HepG2 (cell line): ENCODE results near the gene CIAO3. TPM values are rescaled to one million over a fixed set of nuclear protein-coding genes. Genes with fewer than 3 reads are reported as not detected.
A peak's percentile ranks its signal among the peaks of the same experiment; 100 is the strongest.

ENCODE experiments used
- ATAC-seq: fragments of 200-7000 bp; cut with Tn5 transposase; 3 replicates; pipeline ENCODE4 v1.9.1; 2020; ENCODE audit warnings: mild to moderate bottlenecking, moderate library complexity
- BruUV-seq: library from RNA; stranded (reverse); fragments of 400-500 nt; replicated peaks from 2 replicates; lab custom pipeline; 2021; lab: Mats Ljungman, UMichigan
- CTCF ChIA-PET: fragments of 300-600 bp; formaldehyde crosslinking; extraction: SDS; loops from one replicate; lab custom pipeline; 2021; ENCODE audit warnings: low total read pairs, inconsistent platforms, low intra/inter-chr PET ratio; lab: Yijun Ruan, JAX
- POLR2A ChIA-PET: fragments of 350-600 bp; sonication (Branson Sonifier 250); formaldehyde crosslinking; loops from one replicate; lab custom pipeline; 2020; ENCODE audit warnings: antibody characterized with exemption, inconsistent platforms; lab: Yijun Ruan, JAX
- DNase-seq: peaks from one replicate; pipeline ENCODE4 v3.0.0-alpha.2; 2015; ENCODE audit warnings: low spot score
- FAIRE-seq: peaks from 3 replicates; lab custom pipeline; 2011; peaks lifted over from hg19 to GRCh38; lab: Jason Lieb, UNC
- H2AFZ ChIP-seq: one replicate; pipeline ENCODE4 v1.6.1; 2011; ENCODE audit warnings: low read length, inconsistent platforms
- H3K27ac ChIP-seq: fragments of 300-600 bp; 3 replicates; pipeline ENCODE4 v1.8.0; 2011; ENCODE audit warnings: mixed run types, mild to moderate bottlenecking, mixed read lengths, low read length, inconsistent platforms; ENCODE audit not compliant: insufficient read depth; ENCODE audit errors: extremely low read length
- H3K27me3 ChIP-seq, 2 experiments: fragments of 200-600 bp in 1 of 2; 2 replicates in 1 of 2; 3 replicates in 1 of 2; pipeline versions ENCODE4 v1.6.0 to v1.8.0; 2011; ENCODE audit warnings: low read length in 2 of 2, mild to moderate bottlenecking in 2 of 2, moderate library complexity in 2 of 2, inconsistent platforms in 1 of 2; ENCODE audit not compliant: insufficient read depth in 2 of 2, control insufficient read depth in 1 of 2
- H3K36me3 ChIP-seq, 2 experiments: fragments of 200-600 bp in 1 of 2; replicated peaks in 1 of 2; 2 replicates in 1 of 2; 3 replicates in 1 of 2; pipeline versions ENCODE4 v1.5.1 to v1.8.0; 2011; ENCODE audit warnings: low read length in 2 of 2, inconsistent platforms in 1 of 2; ENCODE audit not compliant: insufficient read depth in 2 of 2, control insufficient read depth in 1 of 2
- H3K4me1 ChIP-seq: 2 replicates; pipeline ENCODE4 v1.5.1; 2012; ENCODE audit warnings: low read length, inconsistent platforms; ENCODE audit not compliant: insufficient read depth
- H3K4me2 ChIP-seq: 2 replicates; pipeline ENCODE4 v1.6.0; 2011; ENCODE audit warnings: low read depth, low read length, inconsistent platforms
- H3K4me3 ChIP-seq, 3 experiments: fragments of 200-600 bp in 1 of 3; sonication (generic), shearing (Covaris generic) in 1 of 3; replicated peaks in 1 of 3; 2 replicates each; pipeline ENCODE4 v1.5.1; 2011 to 2016; ENCODE audit warnings: low read length in 3 of 3, inconsistent platforms in 2 of 3, low read depth in 2 of 3, mild to moderate bottlenecking in 2 of 3, control low read depth in 1 of 3, mixed read lengths in 1 of 3; ENCODE audit not compliant: insufficient read depth in 1 of 3
- H3K79me2 ChIP-seq: one replicate; pipeline ENCODE4 v1.6.1; 2011; ENCODE audit warnings: low read length, inconsistent platforms; ENCODE audit not compliant: insufficient read depth
- H3K9ac ChIP-seq: 2 replicates; pipeline ENCODE4 v1.6.0; 2011; ENCODE audit warnings: mild to moderate bottlenecking, low read depth, low read length, inconsistent platforms; ENCODE audit not compliant: insufficient read depth
- H3K9me3 ChIP-seq: 2 replicates; pipeline ENCODE4 v1.5.1; 2012; ENCODE audit warnings: mild to moderate bottlenecking, low read length
- H4K20me1 ChIP-seq: 2 replicates; pipeline ENCODE4 v1.6.0; 2011; ENCODE audit warnings: inconsistent platforms, mild to moderate bottlenecking, low read length, moderate library complexity; ENCODE audit not compliant: insufficient read depth
- AGO1 ChIP-seq: fragments of 200-400 bp; formaldehyde crosslinking; IDR thresholded peaks from 2 replicates; pipeline ENCODE4 v1.6.1; 2017; ENCODE audit warnings: mild to moderate bottlenecking, low read depth, low read length, moderate library complexity; ENCODE audit not compliant: poor library complexity, severe bottlenecking
- AGO2 ChIP-seq: fragments of 200-400 bp; formaldehyde crosslinking; optimal IDR thresholded peaks from 2 replicates; pipeline ENCODE3; 2017; ENCODE audit warnings: mild to moderate bottlenecking, low read depth, low read length, moderate library complexity
- FOSL1 ChIP-seq: sonication (generic); formaldehyde crosslinking; IDR thresholded peaks from 2 replicates; pipeline ENCODE4 v1.9.0; 2021; ENCODE audit warnings: missing genetic modification reagents, borderline replicate concordance
- GPN1 ChIP-seq: sonication (generic); formaldehyde crosslinking; IDR thresholded peaks from 2 replicates; pipeline ENCODE4 v1.5.1; 2020; ENCODE audit warnings: missing genetic modification reagents, borderline replicate concordance
- HNRNPLL ChIP-seq: fragments of 200-400 bp; formaldehyde crosslinking; IDR thresholded peaks from 2 replicates; pipeline ENCODE4 v1.6.1; 2017; ENCODE audit warnings: mild to moderate bottlenecking, low read depth, low read length; ENCODE audit not compliant: poor library complexity, severe bottlenecking
- SIN3B ChIP-seq: fragments of 150-350 bp; IDR thresholded peaks from 2 replicates; pipeline ENCODE4 v1.6.1; 2014; ENCODE audit warnings: low read length
- SNAPC2 ChIP-seq: sonication (generic); formaldehyde crosslinking; IDR thresholded peaks from 2 replicates; pipeline ENCODE4 v1.8.1; 2022; ENCODE audit warnings: mild to moderate bottlenecking, missing genetic modification reagents
- SRSF1 ChIP-seq: fragments of 200-400 bp; formaldehyde crosslinking; optimal IDR thresholded peaks from 2 replicates; pipeline ENCODE3; 2017; ENCODE audit warnings: mild to moderate bottlenecking, low read depth, low read length, moderate library complexity
- TBX2 ChIP-seq: sonication (generic); formaldehyde crosslinking; IDR thresholded peaks from 2 replicates; pipeline ENCODE4 v1.5.0; 2020; ENCODE audit warnings: missing genetic modification reagents, mild to moderate bottlenecking, borderline replicate concordance
- THAP8 ChIP-seq: sonication (generic); formaldehyde crosslinking; IDR thresholded peaks from 2 replicates; pipeline ENCODE4 v1.5.1; 2020; ENCODE audit warnings: missing genetic modification reagents, mild to moderate bottlenecking, borderline replicate concordance
- WGBS: methylation state at CpG from one replicate; pipeline ENCODE4 v1.1.6; 2017; ENCODE audit warnings: low lambda C conversion rate; 5-methylcytosine and 5-hydroxymethylcytosine counted together
- in situ Hi-C: cut with HindIII; loops from 2 replicates; pipeline ENCODE4 v1.10.0; 2017; ENCODE audit warnings: low pct_unique_long_range_greater_than_20kb; ENCODE audit not compliant: extremely low pct_ligation_motif_present
- intact Hi-C: fragments of 100-400 bp; cut with micrococcal nuclease; formaldehyde crosslinking; loops from one replicate; pipeline ENCODE4 v1.10.0; 2022; ENCODE audit not compliant: unreplicated experiment
- polyA plus RNA-seq, 8 experiments: library from polyadenylated mRNA; depleted of rRNA in 3 of 8; stranded (reverse) in 7 of 8; unstranded in 1 of 8; fragments of >200 nt; fragmentation: Illumina TruSeq in 4 of 8; extraction: Trizol in 4 of 8; gene quantifications; 2 replicates each; pipeline versions ENCODE4 v1.2.1 to v1.2.3, GENCODE V29; 2011 to 2016; ENCODE audit warnings: low read depth in 4 of 8, missing spikeins in 1 of 8, mixed read lengths in 1 of 8; ENCODE audit not compliant: insufficient read depth in 1 of 8
- total RNA-seq, 5 experiments: library from RNA; depleted of rRNA; stranded (reverse); fragments of >200 nt; fragmentation: Illumina TruSeq; extraction: Trizol; gene quantifications; 2 replicates each; pipeline ENCODE4 v1.2.3, GENCODE V29; 2016; ENCODE audit warnings: low read depth in 1 of 5
- TF ChIP-seq, protein P1 (sequence below): fragments of 450-650 bp; IDR thresholded peaks from 2 replicates; pipeline ENCODE4 v1.6.1; 2017; ENCODE audit warnings: mild to moderate bottlenecking

Gene CIAO3
- total and polyA plus RNA-seq, 2 of the 13 experiments (the other 11 are each of a cell fraction or from before 2014, with no cell fraction given): 21.7 to 25.0 TPM

GRCh38 chr16:716768-717325 is 23.9 kb downstream of the CIAO3 start:
- no peaks in the 10 kb centered on the region for H3K9me3 ChIP-seq
- no peak for FAIRE-seq
- no peak for ATAC-seq
- intact Hi-C loops (no loop called here), in situ Hi-C loops (no loop called here)
- H3K4me3 ChIP-seq: 0 out of 6 replicates have a peak overlapping the region, but pooled peaks of 1 of the 3 experiments have one; percentile 77
- TF ChIP-seq SIN3B: no peak
- TF ChIP-seq AGO1: peak; percentile 23
- TF ChIP-seq, protein P1, sequence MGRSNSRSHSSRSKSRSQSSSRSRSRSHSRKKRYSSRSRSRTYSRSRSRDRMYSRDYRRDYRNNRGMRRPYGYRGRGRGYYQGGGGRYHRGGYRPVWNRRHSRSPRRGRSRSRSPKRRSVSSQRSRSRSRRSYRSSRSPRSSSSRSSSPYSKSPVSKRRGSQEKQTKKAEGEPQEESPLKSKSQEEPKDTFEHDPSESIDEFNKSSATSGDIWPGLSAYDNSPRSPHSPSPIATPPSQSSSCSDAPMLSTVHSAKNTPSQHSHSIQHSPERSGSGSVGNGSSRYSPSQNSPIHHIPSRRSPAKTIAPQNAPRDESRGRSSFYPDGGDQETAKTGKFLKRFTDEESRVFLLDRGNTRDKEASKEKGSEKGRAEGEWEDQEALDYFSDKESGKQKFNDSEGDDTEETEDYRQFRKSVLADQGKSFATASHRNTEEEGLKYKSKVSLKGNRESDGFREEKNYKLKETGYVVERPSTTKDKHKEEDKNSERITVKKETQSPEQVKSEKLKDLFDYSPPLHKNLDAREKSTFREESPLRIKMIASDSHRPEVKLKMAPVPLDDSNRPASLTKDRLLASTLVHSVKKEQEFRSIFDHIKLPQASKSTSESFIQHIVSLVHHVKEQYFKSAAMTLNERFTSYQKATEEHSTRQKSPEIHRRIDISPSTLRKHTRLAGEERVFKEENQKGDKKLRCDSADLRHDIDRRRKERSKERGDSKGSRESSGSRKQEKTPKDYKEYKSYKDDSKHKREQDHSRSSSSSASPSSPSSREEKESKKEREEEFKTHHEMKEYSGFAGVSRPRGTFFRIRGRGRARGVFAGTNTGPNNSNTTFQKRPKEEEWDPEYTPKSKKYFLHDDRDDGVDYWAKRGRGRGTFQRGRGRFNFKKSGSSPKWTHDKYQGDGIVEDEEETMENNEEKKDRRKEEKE: no peak
- TF ChIP-seq HNRNPLL: peak; percentile 7
- no peak for TF ChIP-seq SRSF1
- TF ChIP-seq GPN1 (CRISPR knock-in tag): no peak
- no peak for TF ChIP-seq FOSL1 (CRISPR knock-in tag)
- TF ChIP-seq THAP8: no peak
- TF ChIP-seq TBX2 (CRISPR knock-in tag): 0 out of 2 replicates have a peak, but pooled peaks have one; percentile 3
- TF ChIP-seq SNAPC2 (CRISPR knock-in tag): no peak
- TF ChIP-seq AGO2: peak; percentile 73
- H3K79me2 ChIP-seq: peaks cover 3% of the 10 kb centered on the region
- BruUV-seq: no TSS peak
- POLR2A ChIA-PET: interaction anchor here (1.2 to 2.4 kb wide), 5 partner anchors 8 to 44 kb away, joined by 7 to 14 read pairs (median 9); partner anchors contain the start of genes CCDC78, CIAO3, HAGHL and MSLN
- no peaks in the 10 kb centered on the region for H3K27me3 ChIP-seq
- peak overlapping the region; percentile 92; the same call in 1 of the 2 replicates for H3K4me2 ChIP-seq
- H4K20me1 ChIP-seq: peaks cover 5% of the 10 kb centered on the region
- H2AFZ ChIP-seq: no peak overlapping the region
- CTCF ChIA-PET: no interaction called here
- H3K9ac ChIP-seq: no peak overlapping the region
- DNase-seq: no peak
- H3K27ac ChIP-seq: no peak overlapping the region
- 96% methylated on average over 5 of the region's 29 CpGs for WGBS
- peaks cover 56% of the 10 kb centered on the region for H3K4me1 ChIP-seq
- no peaks in the 10 kb centered on the region for H3K36me3 ChIP-seq
